Raji (cell line): Measurements from ENCODE around the gene PRB2.
"Not testable (repeated sequence)": the region's sequence is repeated elsewhere in the genome, so short reads cannot be mapped to it uniquely, and the experiment has no call there.

Source experiments
- POLR2A ChIP-seq: IDR thresholded peaks from 2 replicates; pipeline ENCODE4 v1.6.1; 2011; ENCODE audit warnings: low read depth, low read length, control low read depth; ENCODE audit not compliant: insufficient read depth

PRB2 gene

GRCh38 chr12:11395467-11395866, at the start of gene PRB2:
TSS of gene PRB2 (minus strand) at chr12:11395567. CDS start at chr12:11395529, 38 bp downstream.
- not testable (repeated sequence) for TF ChIP-seq POLR2A

DNA sequence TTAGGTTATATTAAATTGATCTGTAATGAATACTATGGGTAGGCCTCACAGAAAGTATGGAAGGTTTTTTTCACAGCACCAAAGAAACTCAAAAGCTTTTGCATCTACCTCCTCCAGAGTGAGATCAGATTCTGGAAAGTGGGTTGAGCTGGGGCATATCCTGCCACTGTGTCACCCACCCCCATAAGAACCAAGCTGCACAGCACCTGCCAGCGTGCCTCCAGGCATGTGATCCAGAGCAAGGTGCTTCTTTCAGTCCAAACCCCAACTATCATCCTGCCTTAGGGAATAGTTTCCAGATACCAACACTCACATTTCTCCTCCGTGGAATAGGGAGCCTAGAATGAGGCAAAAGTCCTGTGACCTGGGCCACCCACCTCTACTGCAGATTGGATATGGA, 42.6 kb upstream of the PRB2 start:
- no peak for TF ChIP-seq POLR2A

- no peak for TF ChIP-seq POLR2A
Measured at GRCh38 chr12:11433664-11434063, 38.3 kb upstream of the PRB2 start.

GRCh38 chr12:11431486-11431885, 36.1 kb upstream of the PRB2 start:
- TF ChIP-seq POLR2A: no peak

DNA sequence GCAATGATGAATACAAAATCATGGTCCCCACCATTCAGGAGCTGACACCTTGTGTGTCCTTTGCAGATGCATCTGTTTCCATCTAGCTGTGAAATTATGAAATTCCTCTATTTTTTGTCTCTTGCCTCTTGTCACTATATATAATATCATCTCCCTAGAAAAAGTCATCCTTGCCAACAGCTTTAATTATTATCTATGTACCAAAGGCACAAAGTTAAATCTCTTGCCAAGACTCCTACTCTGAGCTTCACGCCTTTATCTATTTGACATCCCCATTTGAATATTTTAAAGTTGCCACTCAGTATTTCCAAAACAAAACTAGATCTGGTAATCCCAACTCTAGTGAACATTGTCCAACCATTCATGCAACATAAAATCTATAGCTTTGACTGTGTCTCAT, 32.0 kb upstream of the PRB2 start:
- no peak for TF ChIP-seq POLR2A

DNA sequence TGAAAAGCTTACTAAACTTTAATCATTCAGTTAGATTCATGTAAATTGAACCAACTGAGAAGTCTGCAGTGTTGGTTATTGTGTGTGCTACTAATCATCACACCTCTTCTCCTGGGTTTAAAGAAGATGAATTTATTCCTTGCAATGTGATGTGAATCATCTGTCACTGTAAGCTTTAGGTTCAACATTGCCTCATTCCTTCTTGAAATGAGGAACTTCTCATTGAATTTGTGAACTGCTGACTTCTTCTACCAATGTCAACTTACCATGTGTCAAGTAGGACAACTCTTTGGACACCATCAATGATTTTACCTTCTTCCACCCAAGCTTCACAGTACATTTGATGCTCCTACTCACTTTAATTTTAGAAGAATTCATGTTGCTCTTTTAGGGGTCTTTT, 17.4 kb upstream of the PRB2 start:
- no peak for TF ChIP-seq POLR2A

DNA sequence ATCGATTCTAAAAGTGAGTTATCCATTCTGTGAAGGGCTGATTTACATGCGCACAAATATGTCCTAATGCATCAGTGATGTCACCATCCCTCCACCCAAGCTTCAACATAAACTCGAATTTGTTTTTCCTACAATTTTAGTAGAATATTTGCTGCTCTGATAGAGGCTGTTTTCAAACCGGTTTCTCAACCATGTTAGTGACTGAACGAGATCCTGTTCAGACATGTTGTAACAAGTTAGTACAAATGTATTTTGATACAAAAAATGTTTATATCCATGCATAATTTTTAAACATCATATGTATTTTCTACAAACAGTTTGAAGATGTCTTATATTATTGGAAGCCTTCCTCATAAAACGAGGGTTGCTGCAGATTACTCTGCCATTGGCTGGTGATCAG, 12.7 kb upstream of the PRB2 start:
- TF ChIP-seq POLR2A: no peak

- no peak for TF ChIP-seq POLR2A
Measured at GRCh38 chr12:11397366-11397765, 2.0 kb upstream of the PRB2 start.

DNA sequence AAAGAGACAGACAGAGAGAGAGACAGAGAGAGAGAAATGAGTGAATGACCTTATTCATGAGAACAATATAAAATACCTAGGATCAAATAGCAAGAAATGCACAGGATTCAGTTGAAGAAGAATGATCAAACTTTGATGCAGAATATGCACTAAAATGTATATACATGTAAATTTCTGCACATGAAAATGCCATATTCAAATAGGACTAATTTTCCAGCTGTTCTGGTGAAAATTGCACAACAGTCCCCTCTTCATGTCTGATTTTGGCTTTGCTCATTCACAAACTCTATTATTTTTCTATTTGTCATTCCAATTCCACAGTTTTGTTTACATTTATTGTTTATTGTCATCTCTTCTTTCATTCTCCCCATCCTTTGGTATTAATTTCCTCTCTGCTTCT, 34.2 kb downstream of the PRB2 start:
- no peak for TF ChIP-seq POLR2A

DNA sequence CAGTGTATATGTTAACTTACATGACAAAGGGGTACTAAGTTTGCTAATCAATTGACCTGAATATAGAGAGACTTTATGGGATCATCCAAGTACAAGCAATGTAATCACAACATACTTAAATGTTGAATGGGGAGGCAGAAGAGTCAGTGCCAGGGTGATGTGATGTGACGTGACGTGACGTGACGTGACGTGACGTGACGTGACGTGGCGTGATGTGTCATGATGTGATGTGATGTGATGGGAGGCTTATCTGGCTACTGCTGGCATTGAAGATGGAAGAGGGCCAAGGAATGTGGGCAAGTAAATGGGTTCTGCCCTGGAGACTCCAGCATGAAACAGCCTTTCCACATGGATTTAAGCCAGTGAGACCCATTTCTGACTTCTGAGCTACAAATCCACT, 46.9 kb downstream of the PRB2 start:
- TF ChIP-seq POLR2A: no peak

- no peak for TF ChIP-seq POLR2A
Measured at GRCh38 chr12:11347810-11348209, 47.6 kb downstream of the PRB2 start.

DNA sequence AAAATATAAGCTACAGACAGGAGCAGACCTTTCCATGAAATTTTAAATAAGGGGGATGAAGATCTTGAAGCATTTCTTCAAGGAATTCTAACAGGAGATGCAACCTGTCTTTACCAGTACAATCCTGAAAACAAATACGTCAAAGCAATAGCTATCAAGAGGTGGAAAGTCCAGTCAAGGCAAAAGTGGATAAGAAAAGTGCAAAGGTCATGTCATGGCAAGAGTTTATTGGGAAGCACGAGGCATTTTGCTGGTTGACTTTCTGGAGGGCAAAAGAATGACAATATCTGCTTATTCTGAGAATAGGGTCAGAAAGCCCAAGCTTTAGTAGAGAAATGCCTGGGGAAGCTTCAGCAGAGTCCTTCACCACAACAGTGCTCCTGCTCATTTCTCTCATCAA, 50.9 kb downstream of the PRB2 start:
- no peak for TF ChIP-seq POLR2A
